Common myeloid progenitor, CD34-positive (primary cell): ENCODE data around the gene MACROD2.
A peak's percentile ranks its signal among the peaks of the same experiment; 100 is the strongest.

Source experiments
- CTCF ChIA-PET: fragments of 350-600 bp; sonication (Branson Sonifier 250); formaldehyde crosslinking; loops from one replicate; lab custom pipeline; 2021; ENCODE audit warnings: antibody characterized with exemption; lab: Charles Lee
- POLR2A ChIA-PET: fragments of 350-600 bp; sonication (Branson Sonifier 250); formaldehyde crosslinking; loops from one replicate; lab custom pipeline; 2021; ENCODE audit warnings: antibody characterized with exemption; lab: Charles Lee
- DNase-seq, 3 donors: peaks; one replicate each; pipeline versions ENCODE4 v3.0.0 to v3.0.0-alpha.2; 2013
- H3K27ac ChIP-seq, 2 experiments: 1 replicate in 1 of 2; 2 replicates in 1 of 2; pipeline ENCODE4 v1.7.0; 2013; ENCODE audit warnings: inconsistent platforms in 2 of 2, low read length in 2 of 2, mild to moderate bottlenecking in 2 of 2, low read depth in 1 of 2, moderate library complexity in 1 of 2; ENCODE audit not compliant: severe bottlenecking in 2 of 2, insufficient read depth in 1 of 2, poor library complexity in 1 of 2
- H3K27me3 ChIP-seq, 5 experiments: replicated peaks in 2 of 5; 1 replicate in 3 of 5; 2 replicates in 2 of 5; pipeline versions ENCODE4 v1.6.1 to v1.7.0; 2013; ENCODE audit warnings: low read length in 4 of 5, mild to moderate bottlenecking in 2 of 5, moderate library complexity in 2 of 5, inconsistent platforms in 1 of 5; ENCODE audit not compliant: insufficient read depth in 5 of 5, control insufficient read depth in 4 of 5
- H3K36me3 ChIP-seq, 4 experiments: 1 replicate in 2 of 4; 2 replicates in 2 of 4; pipeline versions ENCODE4 v1.6.1 to v1.7.0; 2013; ENCODE audit warnings: low read length in 3 of 4, control low read depth in 1 of 4, mild to moderate bottlenecking in 1 of 4; ENCODE audit not compliant: control insufficient read depth in 4 of 4, insufficient read depth in 4 of 4
- H3K4me1 ChIP-seq, 4 experiments: 1 replicate in 3 of 4; 2 replicates in 1 of 4; pipeline versions ENCODE4 v1.6.1 to v1.7.1; 2013; ENCODE audit warnings: low read length in 3 of 4, mild to moderate bottlenecking in 3 of 4, control low read depth in 1 of 4, inconsistent platforms in 1 of 4, moderate library complexity in 1 of 4; ENCODE audit not compliant: control insufficient read depth in 4 of 4, insufficient read depth in 4 of 4; ENCODE audit errors: control extremely low read depth in 1 of 4
- H3K4me3 ChIP-seq, 7 experiments: 1 replicate in 4 of 7; 2 replicates in 3 of 7; pipeline versions ENCODE4 v1.5.1 to v1.7.0; 2013; ENCODE audit warnings: mild to moderate bottlenecking in 7 of 7, low read length in 6 of 7, moderate library complexity in 6 of 7, inconsistent platforms in 2 of 7, low read depth in 2 of 7, control low read depth in 1 of 7; ENCODE audit not compliant: insufficient read depth in 4 of 7, control insufficient read depth in 1 of 7; ENCODE audit errors: extremely low read depth in 1 of 7
- H3K9me3 ChIP-seq, 5 experiments: 1 replicate in 4 of 5; 2 replicates in 1 of 5; pipeline versions ENCODE4 v1.6.1 to v1.7.1; 2013; ENCODE audit warnings: low read length in 4 of 5, mild to moderate bottlenecking in 2 of 5, inconsistent platforms in 1 of 5, low read depth in 1 of 5, moderate library complexity in 1 of 5; ENCODE audit not compliant: control insufficient read depth in 4 of 5, insufficient read depth in 2 of 5; ENCODE audit errors: control extremely low read depth in 1 of 5
- WGBS: methylation state at CpG from one replicate; pipeline ENCODE4 v1.1.5; 2013; ENCODE audit not compliant: insufficient coverage; 5-methylcytosine and 5-hydroxymethylcytosine counted together

MACROD2 gene

DNA sequence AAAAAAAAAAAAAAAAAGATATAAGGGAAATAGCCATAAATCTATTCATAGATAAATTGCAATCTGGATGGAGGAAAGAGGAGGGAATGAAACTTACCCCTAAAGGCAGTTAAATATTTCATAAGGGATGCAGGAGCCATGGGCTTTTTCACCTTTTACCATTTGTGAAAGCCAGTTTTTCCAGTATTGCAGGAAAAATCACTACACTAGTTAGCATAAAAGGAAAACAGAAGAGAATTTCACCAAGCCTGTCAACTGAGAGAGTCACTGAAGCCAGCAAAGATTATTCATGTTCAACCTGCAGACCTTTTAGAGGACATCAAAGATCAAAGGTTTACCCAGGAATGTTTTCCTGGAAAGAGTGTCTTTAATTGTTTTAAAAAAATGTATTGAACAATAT, 1608.2 kb downstream of the MACROD2 start:
- no peak overlapping the region for H3K27ac ChIP-seq
- H3K4me1 ChIP-seq: no peaks in the 10 kb centered on the region
- CTCF ChIA-PET: no interaction called here
- no peak overlapping the region for H3K4me3 ChIP-seq
- H3K27me3 ChIP-seq: no peaks in the 10 kb centered on the region
- DNase-seq: no peak
- POLR2A ChIA-PET: no interaction called here
- no peaks in the 10 kb centered on the region for H3K9me3 ChIP-seq
- no peaks in the 10 kb centered on the region for H3K36me3 ChIP-seq

DNA sequence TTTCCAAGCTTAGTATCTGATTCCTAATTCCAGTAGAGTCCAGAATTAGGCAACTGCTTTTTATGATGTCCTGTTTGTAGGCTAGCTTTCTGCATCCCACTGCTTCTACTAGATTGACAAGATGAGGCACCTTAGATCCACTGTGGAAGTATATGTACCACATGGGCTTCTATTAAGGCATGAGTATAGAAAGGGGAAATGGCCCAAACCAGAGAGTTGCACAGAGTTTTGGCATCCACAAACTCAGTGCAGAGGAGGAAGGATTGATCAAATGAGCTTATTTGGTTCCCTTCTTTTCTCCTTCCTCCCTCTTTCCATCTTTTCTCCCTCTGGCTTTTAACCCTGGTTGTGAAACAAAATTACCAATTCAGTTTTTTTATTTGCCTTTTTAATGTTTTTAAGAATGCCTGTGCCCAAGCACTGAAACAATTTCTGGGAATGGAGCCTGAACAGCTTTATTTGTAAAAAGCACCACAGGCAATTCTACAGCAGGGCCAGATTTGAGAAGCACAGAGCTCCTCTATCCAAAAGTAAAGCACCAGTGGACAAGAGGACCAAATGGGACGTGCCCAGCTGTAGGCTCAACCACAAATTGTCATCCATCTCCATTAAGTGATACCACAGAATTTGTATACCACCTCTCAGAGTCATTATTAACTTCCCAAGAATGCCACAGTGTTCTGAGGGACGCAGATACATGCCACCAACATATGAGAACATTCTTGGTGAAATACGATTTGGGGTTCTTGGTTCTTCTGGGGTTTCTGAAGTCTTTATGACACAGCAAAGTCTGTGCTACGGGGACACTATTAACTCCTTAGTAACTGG, 1608.9 kb downstream of the MACROD2 start:
- POLR2A ChIA-PET: no interaction called here
- H3K9me3 ChIP-seq: peaks cover 0 to 2% (median 0%) of the 10 kb centered on the region in 5 experiments
- H3K4me1 ChIP-seq: peaks cover 0 to under 1% (median 0%) of the 10 kb centered on the region in 4 experiments
- no peaks in the 10 kb centered on the region for H3K36me3 ChIP-seq
- CTCF ChIA-PET: no interaction called here
- no peak for DNase-seq
- WGBS: 82% methylated on average over 2 of the region's 4 CpGs
- no peak overlapping the region for H3K4me3 ChIP-seq
- no peaks in the 10 kb centered on the region for H3K27me3 ChIP-seq
- H3K27ac ChIP-seq: no peak overlapping the region

DNA sequence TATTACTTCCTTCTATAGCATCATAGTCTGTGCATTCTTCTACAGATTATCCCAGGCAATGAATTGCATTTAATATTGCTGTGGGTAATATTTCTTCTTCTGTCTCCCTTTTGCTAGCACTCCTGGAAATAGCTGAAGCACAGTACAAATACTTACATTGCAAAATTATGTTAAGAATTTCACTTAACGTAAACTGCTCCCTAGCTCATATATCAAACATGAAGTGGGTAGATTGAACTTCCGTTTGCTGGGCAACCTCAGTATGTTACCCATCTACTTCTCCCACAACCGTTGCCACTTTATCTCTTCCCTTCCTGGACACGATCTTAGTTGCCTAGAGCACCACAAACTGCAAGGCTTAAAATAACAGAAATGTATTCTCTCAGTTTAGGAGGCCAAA, 1614.6 kb downstream of the MACROD2 start:
- POLR2A ChIA-PET: no interaction called here
- WGBS: 33% methylated on average over 3 of the region's 4 CpGs
- H3K36me3 ChIP-seq: no peaks in the 10 kb centered on the region

DNA sequence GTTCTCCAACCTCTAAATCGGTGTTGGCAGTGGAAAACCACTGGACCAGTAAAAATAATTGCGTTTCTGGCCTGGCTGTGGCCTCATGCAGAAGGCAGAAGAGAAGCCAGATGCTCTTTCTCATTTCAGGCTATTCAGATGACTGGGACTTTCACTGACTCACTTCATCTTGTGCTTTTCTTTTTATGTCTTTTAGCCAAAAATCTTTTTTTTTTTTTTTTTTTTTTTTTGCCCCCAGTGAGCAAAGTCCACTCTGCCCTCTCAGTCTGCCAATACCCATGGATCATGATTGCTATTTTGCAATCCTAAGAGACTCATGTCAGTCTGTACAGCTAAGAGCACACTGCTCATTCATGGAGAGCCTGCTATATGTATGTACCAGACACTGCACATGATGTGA, 1615.5 kb downstream of the MACROD2 start:
- no peak for DNase-seq
- CTCF ChIA-PET: no interaction called here
- Histone ChIP-seq H3K27me3 (no peaks in the 10 kb centered on the region), H3K4me3 (no peak overlapping the region), H3K27ac (no peak overlapping the region), H3K36me3 (no peaks in the 10 kb centered on the region), H3K9me3 (peaks cover 0 to 2% (median 0%) of the 10 kb centered on the region in 5 experiments), H3K4me1 (peaks cover 0 to 15% (median 3%) of the 10 kb centered on the region in 4 experiments)
- WGBS: 94% methylated on average over 2 of the region's 2 CpGs
- POLR2A ChIA-PET: no interaction called here

More for the DNA sequence above, 1614.6 kb downstream of the MACROD2 start:
- no peak overlapping the region for H3K27ac ChIP-seq
- H3K9me3 ChIP-seq: peaks cover 0 to 2% (median 0%) of the 10 kb centered on the region in 5 experiments
- peak; percentile 2 to 48 (median 14) for DNase-seq
- CTCF ChIA-PET: interaction anchor here (0.6 kb wide), 1 partner anchor 1501 kb away, joined by 3 read pairs; no protein-coding TSS in a partner anchor
- H3K4me1 ChIP-seq: peaks cover 0 to 15% (median 3%) of the 10 kb centered on the region in 4 experiments
- H3K4me3 ChIP-seq: no peak overlapping the region
- no peaks in the 10 kb centered on the region for H3K27me3 ChIP-seq

DNA sequence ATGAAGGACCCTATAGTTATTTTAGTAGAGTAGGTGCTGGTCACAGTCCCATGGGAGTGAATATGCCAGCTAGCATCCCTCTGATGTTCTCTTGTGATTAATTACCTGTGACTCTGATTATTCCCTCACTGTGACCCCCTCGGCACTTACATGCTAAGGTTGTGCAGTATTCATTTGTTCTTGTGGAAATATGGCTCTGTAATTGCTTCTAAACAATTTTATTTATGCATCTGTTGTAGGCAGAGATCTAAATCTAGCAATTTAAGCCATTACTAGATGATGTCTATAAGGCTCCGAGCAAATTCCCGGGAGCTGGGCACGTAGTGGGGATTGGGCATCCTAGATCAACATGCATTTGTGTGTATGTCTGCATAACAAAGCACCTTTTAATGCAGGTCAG, 1616.2 kb downstream of the MACROD2 start:
- Histone ChIP-seq H3K9me3 (peaks cover 0 to 2% (median 0%) of the 10 kb centered on the region in 5 experiments), H3K27me3 (no peaks in the 10 kb centered on the region), H3K27ac (no peak overlapping the region), H3K36me3 (no peaks in the 10 kb centered on the region), H3K4me3 (no peak overlapping the region), H3K4me1 (peaks cover 0 to 15% (median 3%) of the 10 kb centered on the region in 4 experiments)
- DNase-seq: no peak
- CTCF ChIA-PET: no interaction called here
- POLR2A ChIA-PET: interaction anchor here (0.6 kb wide), 1 partner anchor 14 kb away, joined by 3 read pairs; no protein-coding TSS in a partner anchor
- 100% methylated on average over 3 of the region's 4 CpGs for WGBS

DNA sequence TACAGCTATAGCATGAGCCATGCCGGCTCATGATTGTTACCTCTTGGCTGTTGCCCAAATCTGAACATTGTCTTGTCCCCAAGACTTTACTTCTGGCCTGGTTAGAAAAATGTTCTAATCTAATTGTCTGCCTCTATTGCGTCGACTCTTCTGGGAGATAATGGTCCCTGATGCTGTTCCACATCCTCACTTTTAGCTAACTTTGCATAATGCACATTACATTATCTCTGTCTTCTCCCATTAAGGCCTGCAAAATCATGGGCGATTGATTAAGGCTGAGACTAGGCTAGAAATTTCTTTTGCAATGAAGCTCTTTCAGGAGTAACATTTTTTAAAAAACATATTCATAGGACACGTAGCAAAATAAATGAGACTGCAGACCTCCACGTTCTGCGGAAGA, 1616.9 kb downstream of the MACROD2 start:
- Histone ChIP-seq H3K4me1 (peaks cover 0 to 15% (median 3%) of the 10 kb centered on the region in 4 experiments), H3K36me3 (no peaks in the 10 kb centered on the region), H3K27ac (no peak overlapping the region), H3K9me3 (peaks cover 0 to 2% (median 0%) of the 10 kb centered on the region in 5 experiments), H3K4me3 (no peak overlapping the region), H3K27me3 (no peaks in the 10 kb centered on the region)
- POLR2A ChIA-PET: interaction anchor here (0.6 kb wide), 1 partner anchor 13 kb away, joined by 3 read pairs; no protein-coding TSS in a partner anchor
- CTCF ChIA-PET: no interaction called here
- WGBS: 93% methylated on average over 7 of the region's 7 CpGs
- DNase-seq: no peak

DNA sequence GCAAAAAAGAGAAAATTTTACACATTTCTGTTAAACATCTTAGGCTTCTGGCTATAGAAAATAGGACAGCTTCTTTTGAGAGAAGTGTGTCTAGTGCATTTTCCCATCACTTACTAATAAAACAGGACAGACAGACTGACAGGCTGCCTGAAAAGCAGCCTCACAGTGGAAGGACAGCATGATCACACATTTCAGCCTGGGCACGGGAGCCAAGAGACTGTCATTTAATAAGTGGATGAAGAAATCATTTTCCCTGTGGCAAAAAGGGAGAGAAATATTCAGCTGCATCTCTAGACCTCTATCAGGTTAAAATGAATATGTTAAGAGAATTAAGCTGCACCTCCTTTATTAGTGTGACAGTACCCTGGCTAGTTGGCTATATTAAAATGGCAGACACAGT, 1617.5 kb downstream of the MACROD2 start:
- POLR2A ChIA-PET: no interaction called here
- CTCF ChIA-PET: no interaction called here

More for the DNA sequence above, 1617.5 kb downstream of the MACROD2 start:
- 80% methylated on average over 1 of the region's 1 CpG for WGBS
- Histone ChIP-seq H3K27ac (no peak overlapping the region), H3K4me1 (peaks cover 0 to 15% (median 3%) of the 10 kb centered on the region in 4 experiments), H3K27me3 (no peaks in the 10 kb centered on the region), H3K9me3 (peaks cover 0 to 2% (median 0%) of the 10 kb centered on the region in 5 experiments), H3K4me3 (no peak overlapping the region), H3K36me3 (no peaks in the 10 kb centered on the region)
- no peak for DNase-seq
